ENCODE data around the gene EHD3. TPM values are rescaled to one million over a fixed set of nuclear protein-coding genes. Genes with fewer than 3 reads are reported as not detected.

EHD3 gene
- total and polyA plus RNA-seq, 7 donors, result 0.73 to 5.2 (median 1.8) TPM

DNA sequence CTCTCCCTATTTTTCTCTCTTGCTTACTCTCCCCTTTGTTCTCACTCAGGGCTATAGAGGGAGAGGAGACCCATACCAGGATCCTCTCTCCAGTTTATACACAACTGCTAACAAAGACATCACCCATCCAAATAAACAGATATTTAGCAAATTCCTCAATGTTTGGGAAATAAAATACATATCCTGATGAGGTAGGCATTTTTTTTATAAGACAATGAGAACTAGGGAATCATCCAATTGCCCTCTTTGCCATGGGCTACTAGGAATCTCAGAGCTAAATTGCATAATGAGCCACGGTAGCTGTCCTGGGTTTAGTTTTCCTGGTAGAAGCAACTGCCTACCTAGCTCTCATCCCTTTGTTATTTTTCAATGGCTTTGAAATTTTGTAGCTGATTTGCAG, 43.8 kb upstream of the EHD3 start:
- intact Hi-C loops (cut with DNase I), result no loop called here
- ATAC-seq (no peak), DNase-seq (no peak)
- TF ChIP-seq, protein P1, sequence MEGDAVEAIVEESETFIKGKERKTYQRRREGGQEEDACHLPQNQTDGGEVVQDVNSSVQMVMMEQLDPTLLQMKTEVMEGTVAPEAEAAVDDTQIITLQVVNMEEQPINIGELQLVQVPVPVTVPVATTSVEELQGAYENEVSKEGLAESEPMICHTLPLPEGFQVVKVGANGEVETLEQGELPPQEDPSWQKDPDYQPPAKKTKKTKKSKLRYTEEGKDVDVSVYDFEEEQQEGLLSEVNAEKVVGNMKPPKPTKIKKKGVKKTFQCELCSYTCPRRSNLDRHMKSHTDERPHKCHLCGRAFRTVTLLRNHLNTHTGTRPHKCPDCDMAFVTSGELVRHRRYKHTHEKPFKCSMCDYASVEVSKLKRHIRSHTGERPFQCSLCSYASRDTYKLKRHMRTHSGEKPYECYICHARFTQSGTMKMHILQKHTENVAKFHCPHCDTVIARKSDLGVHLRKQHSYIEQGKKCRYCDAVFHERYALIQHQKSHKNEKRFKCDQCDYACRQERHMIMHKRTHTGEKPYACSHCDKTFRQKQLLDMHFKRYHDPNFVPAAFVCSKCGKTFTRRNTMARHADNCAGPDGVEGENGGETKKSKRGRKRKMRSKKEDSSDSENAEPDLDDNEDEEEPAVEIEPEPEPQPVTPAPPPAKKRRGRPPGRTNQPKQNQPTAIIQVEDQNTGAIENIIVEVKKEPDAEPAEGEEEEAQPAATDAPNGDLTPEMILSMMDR (IDR thresholded peaks at IDR 0.05), result no peak
- H3K36me3 ChIP-seq (ENCODE audit: insufficient read depth in 1 of 2, low read depth in 1 of 2), result no peaks in the 10 kb centered on the region
- 66 to 85% (median 76%) methylated on average over 1 of the region's 1 CpG for WGBS, 3 donors
- no peak overlapping the region for H3K4me3 ChIP-seq
- no peak overlapping the region for H3K27ac ChIP-seq
- H3K27me3 ChIP-seq (ENCODE audit: insufficient read depth in 3 of 3, low read length in 2 of 3), result peaks cover 0 to 3% (median 0%) of the 10 kb centered on the region in 3 donors
- H3K9me3 ChIP-seq, result no peaks in the 10 kb centered on the region
- no peaks in the 10 kb centered on the region for H3K4me1 ChIP-seq

DNA sequence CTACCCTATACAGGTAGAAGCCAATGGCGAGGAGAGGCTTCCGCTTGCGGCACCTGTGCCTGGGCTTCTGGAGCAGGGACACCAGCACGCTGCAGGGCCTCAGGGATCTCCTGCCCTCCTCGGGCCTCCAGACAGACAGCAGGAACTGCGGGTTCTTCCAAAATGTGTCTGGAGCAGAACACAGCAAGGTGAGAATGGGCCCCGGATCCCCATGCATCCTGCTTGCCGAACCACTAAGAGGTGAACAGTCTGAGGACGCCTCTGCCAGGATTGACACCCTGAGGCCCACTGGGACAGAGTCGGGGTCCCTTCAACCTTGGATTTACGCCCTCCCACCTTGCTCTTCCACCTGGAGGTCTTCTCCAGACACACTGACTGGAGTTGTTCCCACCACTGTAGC, 42.0 kb upstream of the EHD3 start:
- DNase-seq, result no peak
- TF ChIP-seq, protein P1 (IDR thresholded peaks at IDR 0.05), result no peak

DNA sequence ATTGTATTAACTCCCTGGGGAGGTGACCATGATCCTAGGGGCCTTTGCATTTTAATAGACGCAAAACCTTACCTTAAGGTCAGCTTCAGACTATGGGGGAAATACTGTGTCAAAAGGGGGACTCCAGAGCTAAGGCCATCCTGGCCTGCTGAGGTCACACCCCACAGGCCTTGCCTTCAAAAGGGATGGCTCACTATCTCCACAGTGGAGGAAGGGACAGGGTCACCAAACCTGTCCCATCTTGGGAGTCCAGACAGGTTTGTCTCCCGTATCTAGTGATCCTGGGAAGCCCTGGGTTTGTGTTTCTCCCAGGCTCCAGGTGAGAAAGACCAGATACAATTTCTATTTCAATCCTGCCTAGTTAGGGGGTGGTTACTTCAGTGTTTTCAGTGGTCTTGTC, 41.6 kb upstream of the EHD3 start:
- DNase-seq (no peak), ATAC-seq (no peak)
- H3K4me1 ChIP-seq, result no peaks in the 10 kb centered on the region
- intact Hi-C loops (cut with DNase I), result no loop called here
- H3K36me3 ChIP-seq (ENCODE audit: insufficient read depth in 1 of 2, low read depth in 1 of 2), result no peaks in the 10 kb centered on the region
- WGBS, 3 donors, result 92 to 93% (median 92%) methylated on average over 2 of the region's 2 CpGs
- H3K9me3 ChIP-seq, result no peaks in the 10 kb centered on the region
- TF ChIP-seq, protein P1 (IDR thresholded peaks at IDR 0.05), result no peak
- H3K27ac ChIP-seq, result no peak overlapping the region
- no peak overlapping the region for H3K4me3 ChIP-seq
- peaks cover 0 to 3% (median 0%) of the 10 kb centered on the region in 3 donors for H3K27me3 ChIP-seq (ENCODE audit: insufficient read depth in 3 of 3, low read length in 2 of 3)

More for the DNA sequence above, 42.0 kb upstream of the EHD3 start:
- Histone ChIP-seq H3K4me3 (no peak overlapping the region), H3K27me3 (ENCODE audit: insufficient read depth in 3 of 3, low read length in 2 of 3) (peaks cover 0 to 3% (median 0%) of the 10 kb centered on the region in 3 donors), H3K36me3 (ENCODE audit: insufficient read depth in 1 of 2, low read depth in 1 of 2) (no peaks in the 10 kb centered on the region), H3K27ac (no peak overlapping the region), H3K4me1 (no peaks in the 10 kb centered on the region), H3K9me3 (no peaks in the 10 kb centered on the region)
- WGBS, 3 donors, result 89 to 94% (median 91%) methylated on average over 11 of the region's 11 CpGs
- intact Hi-C loops (cut with DNase I), result no loop called here
- ATAC-seq, result no peak

DNA sequence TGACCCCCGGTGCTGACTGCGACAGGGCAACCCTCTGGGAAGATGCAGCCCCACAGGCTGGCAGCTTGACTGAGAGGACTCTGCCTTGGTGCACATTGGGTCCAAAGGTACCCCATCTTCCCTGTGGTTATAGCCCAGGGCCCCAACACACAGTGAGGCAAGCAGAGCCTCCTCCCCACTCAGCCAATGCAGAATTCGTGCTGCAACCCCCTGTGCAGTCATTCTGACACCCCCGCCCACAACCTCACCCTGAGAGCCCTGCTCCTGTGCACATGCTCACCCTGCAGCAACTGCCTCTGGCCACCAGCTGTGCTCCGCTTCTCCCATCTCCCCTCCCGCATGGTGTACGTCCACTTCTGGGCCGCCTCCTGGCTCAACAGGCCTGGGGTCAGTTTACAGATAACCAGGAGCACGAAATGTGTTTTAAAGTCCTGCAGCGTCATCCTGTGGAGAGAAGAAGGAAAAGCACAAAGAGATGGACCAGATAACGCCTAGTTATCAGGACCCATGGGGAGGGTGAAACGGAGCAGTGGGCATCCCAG, 41.0 kb upstream of the EHD3 start:
- ATAC-seq, result no peak
- intact Hi-C loops (cut with DNase I), result no loop called here
- 82 to 86% (median 82%) methylated on average over 12 of the region's 12 CpGs for WGBS, 3 donors

More for the DNA sequence above, 41.0 kb upstream of the EHD3 start:
- H3K4me1 ChIP-seq, result no peaks in the 10 kb centered on the region
- H3K27me3 ChIP-seq (ENCODE audit: insufficient read depth in 3 of 3, low read length in 2 of 3), result no peaks in the 10 kb centered on the region
- TF ChIP-seq, protein P1 (IDR thresholded peaks at IDR 0.05), result no peak
- DNase-seq, result no peak
- no peak overlapping the region for H3K27ac ChIP-seq
- H3K9me3 ChIP-seq, result no peaks in the 10 kb centered on the region
- H3K4me3 ChIP-seq, result no peak overlapping the region
- H3K36me3 ChIP-seq (ENCODE audit: insufficient read depth in 1 of 2, low read depth in 1 of 2), result no peaks in the 10 kb centered on the region

All from psoas muscle (tissue), 8 donors.